Measurements from ENCODE around the gene TIMM23B.
A peak's percentile ranks its signal among the peaks of the same experiment; 100 is the strongest.
"Not testable (repeated sequence)": the region's sequence is repeated elsewhere in the genome, so short reads cannot be mapped to it uniquely, and the experiment has no call there.

TIMM23B gene, protein sequence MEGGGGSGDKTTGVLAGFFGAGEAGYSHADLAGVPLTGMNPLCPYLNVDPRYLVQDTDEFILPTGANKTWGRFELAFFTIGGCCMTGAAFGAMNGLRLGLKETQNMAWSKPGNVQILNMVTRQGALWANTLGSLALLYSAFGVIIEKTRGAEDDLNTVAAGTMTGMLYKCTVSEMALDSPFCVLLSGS

DNA sequence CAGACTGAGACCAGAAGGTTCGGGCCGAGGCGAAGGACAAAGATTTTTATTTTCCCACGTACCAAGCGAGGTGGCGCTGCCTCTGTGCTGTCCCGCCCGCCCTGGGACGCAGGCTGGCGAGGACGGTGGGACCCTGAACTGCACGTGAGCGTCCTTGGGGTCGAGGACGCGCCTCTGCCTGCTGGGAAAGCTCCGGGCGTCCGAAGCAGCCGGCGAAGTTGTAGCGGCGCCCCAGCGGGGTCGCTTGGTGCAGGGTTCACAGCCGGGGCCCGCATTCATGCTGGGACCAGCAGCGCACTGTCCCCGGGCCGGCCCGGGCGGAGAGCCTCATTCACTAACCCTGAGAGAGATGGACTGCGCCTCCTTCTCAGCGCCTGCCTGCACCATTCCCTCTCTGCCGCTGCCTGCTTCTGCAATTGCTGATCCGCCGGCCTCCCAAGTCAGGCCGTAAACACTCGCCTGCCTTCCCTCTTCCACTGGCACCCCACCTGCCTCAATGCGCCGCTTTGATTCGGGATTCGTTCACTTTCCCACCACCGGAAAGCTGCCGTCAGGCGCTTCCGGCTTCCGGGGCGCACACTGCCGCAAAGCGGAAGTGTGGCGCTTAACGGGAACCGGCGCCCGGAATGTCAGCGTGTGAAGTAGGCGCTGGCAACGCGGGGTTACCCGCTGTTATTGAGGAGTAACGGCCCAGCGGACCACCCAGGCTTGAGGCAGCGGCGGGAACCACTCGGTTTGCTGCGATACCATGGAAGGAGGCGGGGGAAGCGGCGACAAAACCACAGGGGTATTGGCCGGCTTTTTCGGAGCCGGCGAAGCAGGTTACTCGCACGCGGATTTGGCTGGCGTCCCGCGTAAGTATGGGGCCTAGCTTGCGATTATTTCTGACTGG is at the start of gene TIMM23B, which contains the start of gene PARG:
Gene TIMM23B, plus strand, starts transcription at position 607 of the 892 bp plus-strand sequence. Its CDS starts 142 bp downstream, at position 749.
Gene PARG, minus strand, starts transcription at position 581 of the 892 bp plus-strand sequence. Its CDS starts 302 bp downstream, at position 279.
- peak; percentile 49 for DNase-seq

DNA sequence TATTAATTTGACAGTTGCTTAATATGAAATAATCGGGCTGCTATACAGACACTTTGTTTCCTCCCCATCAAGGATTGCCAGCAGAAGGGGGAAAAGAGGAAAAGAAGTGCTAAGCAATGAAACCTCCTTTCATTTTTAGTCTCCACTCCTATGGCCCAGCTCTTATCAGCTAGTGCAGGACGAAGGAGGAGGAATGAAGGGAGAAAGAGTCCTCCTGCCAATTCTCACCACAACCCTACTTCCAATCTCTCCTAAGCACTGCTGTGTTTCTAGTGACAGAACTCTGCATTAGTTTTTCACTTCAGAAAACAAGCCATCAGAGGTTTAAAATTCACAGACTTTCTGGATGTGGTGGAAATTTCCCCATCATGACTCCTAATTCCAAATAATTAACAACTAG is 41.9 kb upstream of the TIMM23B start:
- DNase-seq, result not testable (repeated sequence)

DNA sequence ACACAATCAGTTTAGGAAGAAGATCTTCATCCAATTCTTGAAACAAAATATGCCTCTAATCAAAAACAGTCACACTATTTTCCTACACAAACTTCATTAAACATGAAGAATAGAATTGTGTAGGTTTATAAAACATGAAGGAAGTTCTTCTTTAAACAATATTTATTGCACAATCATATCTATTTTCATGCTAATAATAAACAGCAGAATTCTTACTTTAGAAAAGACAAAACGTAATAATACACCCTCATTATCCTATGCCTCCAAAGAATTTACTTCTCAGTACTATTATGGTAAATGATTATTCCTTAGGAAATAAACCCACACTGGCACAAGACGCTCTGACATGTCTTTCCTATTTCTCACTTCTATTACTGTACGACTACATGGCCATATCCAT is 41.4 kb upstream of the TIMM23B start:
- not testable (repeated sequence) for DNase-seq

DNA sequence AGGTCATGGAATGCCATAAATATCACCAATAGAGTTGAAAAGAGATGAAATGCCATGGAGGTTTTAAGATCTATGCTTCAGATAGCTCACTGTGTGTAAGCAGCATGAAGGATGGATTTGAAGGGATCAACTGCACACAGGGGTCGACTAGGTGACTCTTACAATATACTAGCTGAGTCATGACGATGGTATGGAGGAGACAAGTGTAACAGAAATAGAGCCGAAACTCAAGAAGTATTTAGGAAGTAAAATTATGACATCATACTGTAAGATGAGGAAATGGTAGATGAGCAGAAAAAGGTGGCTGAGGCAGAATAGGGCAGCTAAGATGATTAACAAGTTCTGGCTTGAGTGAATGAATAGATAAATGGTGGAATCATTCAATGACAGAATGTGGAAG is 38.0 kb upstream of the TIMM23B start:
- not testable (repeated sequence) for DNase-seq

DNA sequence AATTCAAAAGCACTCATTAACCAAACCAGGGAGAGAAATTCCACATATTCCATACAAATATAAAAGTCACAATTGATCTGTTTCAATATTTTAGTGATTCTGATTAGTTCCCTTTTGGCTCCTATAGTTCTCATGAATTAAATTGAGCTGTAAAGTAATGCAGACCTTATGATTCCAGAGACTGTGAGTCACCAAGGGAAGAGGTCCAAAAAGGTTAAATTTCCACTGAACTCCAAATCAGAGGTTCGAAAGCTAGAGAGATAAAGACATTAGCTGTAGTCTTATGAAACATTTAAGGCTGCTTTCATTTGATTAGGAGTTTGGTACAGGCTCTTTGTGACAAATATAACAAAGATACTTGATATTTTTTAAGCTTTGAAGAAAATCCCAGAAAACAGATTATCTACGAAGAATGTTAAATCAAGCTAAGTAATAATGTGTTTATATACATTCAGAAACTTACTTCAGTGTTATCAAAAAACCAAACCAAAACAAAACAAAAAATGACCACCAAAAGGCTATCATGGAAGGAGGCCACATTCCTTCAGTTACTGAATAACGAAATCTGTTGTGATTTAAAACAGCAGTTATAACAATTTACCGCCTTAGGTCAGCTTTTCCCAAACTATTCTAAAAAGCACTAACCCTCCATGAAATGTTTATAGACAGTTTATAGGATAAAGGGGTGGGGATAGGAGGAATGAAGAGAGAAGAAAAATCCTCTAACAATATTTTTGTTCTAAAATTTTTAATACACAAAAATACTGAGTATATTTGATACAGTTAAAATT is 33.4 kb upstream of the TIMM23B start:
- DNase-seq, result not testable (repeated sequence)

DNA sequence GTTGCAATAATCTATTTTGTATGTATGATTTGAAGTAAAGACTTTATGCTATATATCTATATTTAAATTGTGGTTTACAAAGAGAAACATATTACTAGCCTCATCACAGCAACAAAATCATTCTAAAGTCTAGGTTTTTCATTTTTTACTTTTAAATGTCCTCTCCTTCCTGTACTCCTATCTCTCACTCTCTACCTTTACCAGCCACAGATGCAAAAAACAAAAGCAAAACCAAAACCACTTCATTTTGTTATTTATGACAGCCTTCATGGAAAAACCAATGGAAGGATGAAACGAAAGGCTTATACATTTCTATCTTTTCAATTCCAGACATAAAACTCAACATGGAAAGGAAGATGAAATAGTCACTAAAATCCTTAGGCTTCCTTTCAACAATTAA is 31.6 kb upstream of the TIMM23B start:
- DNase-seq, result not testable (repeated sequence)

DNA sequence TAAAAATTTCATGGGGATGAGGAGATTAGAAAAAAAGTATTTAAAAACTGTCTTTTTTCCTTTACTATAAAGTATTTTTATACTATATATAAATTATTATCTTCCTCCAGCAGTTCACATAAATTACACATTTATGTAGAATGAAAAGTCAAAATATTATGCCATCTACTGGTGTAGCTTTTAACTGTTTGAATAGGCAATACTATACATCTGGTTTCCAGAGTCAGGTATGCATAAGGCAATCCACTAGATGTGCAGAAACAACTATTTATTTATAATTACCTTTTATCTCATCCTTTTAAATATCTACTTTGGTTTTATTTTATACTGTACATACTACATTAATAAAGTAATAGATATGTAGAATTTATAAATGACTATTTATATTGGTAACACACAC is 25.4 kb upstream of the TIMM23B start:
- not testable (repeated sequence) for DNase-seq

DNA sequence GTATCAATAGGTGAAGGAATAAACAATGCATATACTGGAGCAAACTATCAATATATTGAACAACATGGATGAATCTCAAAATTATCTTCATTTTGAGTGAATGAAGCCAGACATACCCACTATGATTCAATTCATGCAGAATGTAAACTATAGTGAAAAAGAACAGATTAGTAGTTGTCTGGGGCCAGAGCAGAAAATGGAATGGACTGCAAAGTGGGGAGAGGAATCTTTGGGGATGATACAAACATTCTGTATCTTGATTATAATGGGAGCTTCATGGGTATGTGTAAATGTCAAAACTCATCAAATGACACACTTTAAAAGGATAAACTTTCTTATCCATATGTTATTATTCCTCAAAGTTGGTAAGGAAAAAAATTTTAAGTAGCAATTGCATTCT is 23.9 kb upstream of the TIMM23B start:
- not testable (repeated sequence) for DNase-seq

DNA sequence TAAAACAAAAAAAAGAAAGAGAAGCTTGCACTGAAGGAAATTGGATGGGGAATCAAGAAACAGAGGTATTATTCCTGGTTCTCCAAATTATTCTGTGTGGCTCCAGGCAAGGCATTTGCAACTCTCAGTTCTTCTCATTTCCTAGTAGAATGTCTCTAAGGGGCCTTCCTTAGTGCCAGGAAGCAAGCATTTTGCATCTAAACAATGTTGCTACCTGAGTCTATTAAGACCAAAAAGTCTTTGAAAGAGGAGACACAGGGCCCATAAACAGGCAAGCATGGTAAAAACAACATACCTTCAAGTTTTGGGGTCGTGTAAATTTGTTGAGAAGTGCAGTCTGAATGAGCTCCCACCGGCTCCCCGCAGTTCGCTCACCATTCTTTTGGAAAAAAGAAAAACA is 19.8 kb upstream of the TIMM23B start:
- not testable (repeated sequence) for DNase-seq

DNA sequence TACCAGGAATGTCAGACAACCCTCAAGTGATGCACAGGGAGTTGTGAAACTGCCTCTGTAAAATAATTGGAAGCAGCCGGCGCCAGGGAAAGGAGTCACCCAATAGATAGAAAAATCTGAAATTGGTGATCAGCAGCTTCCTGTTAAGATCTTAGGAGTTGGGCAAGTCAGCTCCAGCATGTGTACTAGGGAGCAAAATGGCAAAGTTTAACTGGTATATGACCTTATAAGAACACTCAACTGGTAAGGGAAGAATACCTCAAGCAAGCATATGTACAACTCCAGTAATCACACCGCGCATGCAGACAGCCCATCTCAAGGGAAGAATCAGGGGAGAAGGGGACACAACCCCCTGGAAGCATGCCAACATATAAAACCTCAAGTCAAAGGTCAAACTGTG is 18.3 kb upstream of the TIMM23B start:
- DNase-seq, result not testable (repeated sequence)

DNA sequence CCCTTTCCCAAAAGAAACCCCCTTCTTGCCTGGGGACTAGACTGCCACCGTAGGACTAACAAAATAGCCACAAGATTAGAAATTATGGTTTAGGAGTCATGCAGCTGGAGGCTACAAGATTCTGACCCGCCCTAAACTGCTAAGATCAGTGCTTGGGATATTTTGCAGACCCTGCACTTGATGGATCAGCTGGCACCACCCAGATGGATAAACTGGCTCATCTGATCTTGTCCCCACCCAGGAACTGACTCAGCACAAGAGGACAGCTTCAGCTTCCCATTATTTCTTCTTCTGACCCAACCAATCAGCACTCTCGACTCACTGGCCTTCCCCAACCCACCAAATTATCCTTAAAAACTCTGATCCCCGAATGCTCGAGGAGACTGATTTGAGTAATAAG is 10.6 kb upstream of the TIMM23B start:
- not testable (repeated sequence) for DNase-seq

DNA sequence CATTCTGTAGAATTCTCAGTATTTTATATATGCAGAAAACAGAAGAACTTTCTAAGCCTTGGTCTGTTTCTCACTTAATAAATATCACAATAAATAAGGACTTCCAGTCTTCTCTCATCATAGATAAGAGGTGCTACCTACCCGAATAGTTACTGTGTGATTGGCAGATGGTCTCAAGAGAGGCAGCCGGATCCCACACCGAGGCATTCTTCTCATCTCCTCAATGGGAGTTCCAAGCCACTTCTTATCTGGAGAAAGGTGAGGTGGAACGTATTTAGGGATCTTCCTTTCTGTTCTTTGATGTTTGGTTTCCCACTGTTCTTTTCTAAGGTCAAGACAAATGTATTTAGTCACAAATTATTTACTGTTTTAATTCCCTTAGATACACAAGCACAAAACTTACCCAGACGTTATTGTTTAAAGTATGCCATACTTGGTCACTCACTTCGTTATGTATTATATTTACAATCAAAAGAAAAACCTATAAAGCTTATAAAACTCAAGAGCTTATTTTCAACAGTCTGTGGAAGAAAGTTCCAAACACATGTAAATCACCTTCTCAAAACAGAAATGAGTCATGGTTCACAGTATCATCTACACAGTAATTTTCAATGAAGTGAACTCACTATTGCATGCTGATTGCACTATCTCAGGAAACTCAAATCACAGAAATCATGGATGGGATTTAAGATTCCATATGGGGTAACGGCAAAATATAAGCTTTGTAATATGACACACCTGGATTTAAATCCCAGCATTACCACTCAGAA is 9.7 kb upstream of the TIMM23B start:
- DNase-seq, result not testable (repeated sequence)

DNA sequence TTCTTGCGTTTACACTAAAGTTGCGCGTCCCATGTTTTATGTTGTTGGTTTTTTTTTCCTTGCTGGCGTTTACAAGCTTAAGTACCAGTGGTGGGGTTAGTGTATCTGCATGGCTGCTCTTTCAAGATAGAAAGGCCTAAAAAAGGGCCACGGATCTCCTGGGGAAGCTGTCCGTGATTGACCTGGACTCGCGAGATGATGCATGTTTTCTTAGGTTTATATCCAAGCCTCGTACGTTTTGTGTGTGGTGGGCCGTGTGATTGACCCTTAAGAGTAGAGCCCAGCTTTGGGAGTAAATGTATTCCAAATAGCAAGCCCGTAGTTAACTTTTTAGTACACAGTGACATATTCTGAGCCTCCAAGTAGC is 469 bp downstream of the TIMM23B start:
- peak; percentile 17 for DNase-seq

DNA sequence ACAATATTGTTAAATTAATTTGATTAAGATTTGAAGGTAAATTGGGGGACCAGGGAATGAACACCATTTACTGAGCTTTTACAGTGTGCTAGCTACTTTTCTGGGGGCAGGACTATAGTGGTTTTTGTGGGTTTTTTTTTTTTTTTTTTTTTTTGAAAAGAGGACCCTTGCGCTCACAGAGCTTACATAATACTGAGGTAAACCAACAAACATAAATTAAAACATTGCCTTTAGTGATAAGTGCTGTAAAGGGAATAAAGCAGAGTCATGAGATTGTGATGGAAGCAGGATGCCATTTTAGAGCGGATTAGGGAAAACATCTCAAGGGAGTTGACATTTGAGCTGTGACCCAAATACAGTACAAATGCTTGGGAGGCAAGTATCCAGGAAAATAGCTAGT is 1.8 kb downstream of the TIMM23B start:
- not testable (repeated sequence) for DNase-seq

DNA sequence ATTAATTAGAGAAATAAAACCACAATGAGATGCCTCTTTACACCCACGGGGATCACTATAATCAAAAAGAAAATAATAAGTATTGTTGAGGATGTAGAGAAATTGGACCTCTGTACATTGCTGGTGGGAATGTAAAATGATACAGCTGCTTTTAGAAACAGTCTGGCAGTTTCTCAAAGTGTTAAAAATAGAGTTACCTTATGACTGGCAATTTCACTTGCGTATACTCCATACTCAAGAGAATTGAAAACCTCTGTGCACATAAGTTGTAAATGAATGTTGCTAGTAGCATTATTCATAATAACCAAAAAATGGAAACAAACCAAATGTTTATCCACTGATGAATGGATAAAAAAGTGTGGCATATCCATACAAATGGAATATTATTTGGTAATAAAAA is 6.3 kb downstream of the TIMM23B start:
- not testable (repeated sequence) for DNase-seq

DNA sequence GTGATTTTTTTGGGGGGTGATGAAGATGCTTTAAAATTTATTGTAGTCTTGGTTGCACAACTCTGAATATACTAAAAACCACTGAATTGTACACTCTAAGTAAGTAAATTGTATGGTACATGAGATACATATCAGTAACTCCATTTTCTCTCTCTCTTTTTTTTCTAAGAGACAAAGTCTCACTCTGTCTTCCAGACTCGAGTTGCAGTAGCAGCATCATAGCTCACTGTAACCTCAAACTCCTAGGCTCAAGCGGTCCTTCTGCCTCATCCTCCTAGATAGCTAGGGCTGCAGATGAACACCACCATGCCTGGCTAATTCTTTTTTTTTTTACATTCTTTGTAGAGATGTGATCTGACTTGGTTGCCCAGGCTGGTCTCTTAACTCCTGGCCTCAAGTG is 6.9 kb downstream of the TIMM23B start:
- DNase-seq, result not testable (repeated sequence)

DNA sequence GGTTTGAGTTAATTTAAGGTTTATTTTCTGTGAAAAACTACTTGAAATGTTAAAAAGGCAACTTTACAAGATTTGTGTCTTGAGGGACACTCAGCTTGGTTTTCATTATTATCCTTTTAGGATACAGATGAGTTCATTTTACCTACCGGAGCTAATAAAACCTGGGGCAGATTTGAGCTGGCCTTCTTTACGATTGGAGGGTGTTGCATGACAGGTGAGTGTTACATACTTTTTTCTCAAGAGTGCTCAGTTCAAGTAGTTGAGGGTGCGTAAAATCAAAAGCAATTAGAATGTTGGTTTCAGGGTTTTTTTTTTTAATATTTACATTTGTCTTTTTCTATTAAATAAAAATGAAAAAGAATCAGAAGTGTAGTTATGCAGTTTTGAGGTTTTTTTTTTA is 10.2 kb downstream of the TIMM23B start:
- DNase-seq, result not testable (repeated sequence)

DNA sequence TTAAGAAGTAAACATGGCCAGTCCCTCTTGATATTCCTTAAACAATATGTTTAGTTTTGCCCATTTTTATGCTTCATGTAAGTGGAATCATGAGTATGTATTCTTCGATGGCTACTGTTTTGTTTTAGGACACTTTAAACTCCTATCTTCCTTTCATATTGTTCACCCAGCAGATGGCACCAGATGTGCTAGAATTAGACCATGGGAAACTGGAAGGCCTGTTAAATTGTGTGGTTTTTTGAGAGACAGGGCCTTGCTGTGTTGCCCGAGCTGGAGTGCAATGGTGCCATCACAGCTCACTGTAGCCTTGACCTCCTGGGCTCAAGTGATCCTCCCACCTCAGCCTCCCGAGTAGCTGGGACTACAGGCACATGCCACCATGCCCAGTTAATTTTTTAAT is 11.3 kb downstream of the TIMM23B start:
- not testable (repeated sequence) for DNase-seq

DNA sequence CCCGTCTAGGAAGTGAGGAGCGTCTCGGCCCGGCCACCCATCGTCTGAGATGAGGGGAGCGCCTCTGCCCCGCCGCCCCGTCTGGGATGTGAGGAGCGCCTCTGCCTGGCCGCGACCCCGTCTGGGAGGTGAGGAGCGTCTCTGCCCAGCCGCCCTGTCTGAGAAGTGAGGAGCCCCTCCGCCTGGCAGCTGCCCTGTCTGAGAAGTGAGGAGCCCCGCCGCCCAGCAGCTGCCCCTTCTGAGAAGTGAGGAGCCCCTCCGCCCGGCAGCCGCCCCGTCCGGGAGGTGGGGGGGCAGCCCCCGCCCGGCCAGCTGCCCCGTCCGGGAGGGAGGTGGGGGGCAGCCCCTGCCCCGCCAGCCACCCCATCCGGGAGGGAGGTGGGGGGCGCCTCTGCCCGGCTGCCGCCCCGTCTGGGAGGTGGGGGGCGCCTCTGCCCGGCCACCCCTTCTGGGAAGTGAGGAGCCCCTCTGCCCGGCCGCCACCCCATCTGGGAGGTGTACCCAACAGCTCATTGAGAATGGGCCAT is 28.5 kb downstream of the TIMM23B start:
- DNase-seq, result not testable (repeated sequence)

DNA sequence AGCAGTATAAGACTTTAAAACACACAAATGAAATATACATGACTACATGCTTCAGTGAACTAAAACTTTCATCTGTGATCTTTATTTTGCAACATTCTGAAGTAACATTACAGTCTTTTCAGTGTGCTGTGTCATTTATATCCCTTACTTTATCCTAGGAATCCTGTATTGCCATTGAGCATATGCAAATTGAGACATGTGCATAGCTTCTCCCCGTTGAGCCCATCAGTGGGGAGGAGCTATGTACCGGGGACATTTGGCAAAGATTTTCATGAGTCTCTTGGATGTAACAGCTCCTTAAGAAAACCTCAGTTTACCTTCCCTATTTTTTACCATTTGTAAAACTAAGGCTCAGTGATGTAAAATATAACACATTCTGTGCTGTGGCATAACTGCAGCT is 29.6 kb downstream of the TIMM23B start:
- not testable (repeated sequence) for DNase-seq

DNA sequence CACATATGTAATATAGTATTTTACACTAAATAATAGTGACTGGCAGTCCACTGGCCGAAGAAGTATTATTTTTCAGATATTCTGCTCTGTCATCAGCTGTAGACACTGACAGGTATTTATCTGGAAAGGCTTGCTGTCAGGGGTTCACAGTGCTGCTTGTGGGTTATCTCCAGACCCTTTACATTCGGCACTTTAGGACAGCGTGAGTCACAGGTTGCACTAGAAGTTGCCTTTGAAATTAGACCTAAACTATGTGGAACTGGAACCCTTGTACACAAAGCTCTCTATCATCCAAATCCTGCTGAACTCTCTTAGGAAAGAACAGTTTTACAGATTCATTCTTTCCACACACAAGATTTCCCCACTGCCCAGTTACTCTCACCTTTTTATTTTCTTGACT is 30.2 kb downstream of the TIMM23B start:
- not testable (repeated sequence) for DNase-seq

DNA sequence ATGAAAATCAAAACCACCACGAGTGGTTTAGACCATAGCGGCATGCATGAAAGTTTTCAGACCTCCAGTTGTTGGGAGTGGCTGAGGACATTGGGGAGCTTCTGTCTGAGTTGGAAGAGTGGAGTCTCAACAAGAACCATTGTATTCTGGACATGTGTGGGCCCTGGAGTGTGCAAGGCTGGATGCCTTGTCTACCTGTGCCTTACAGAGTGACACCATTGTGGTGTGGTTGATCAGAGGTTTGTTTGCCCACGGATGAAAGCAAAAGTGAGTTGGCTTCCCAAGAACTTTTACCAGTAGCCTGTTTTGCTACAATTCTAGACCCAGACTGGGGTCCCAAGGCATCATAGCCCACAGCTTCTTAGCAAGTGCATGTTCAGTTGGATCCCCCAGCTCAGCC is 35.9 kb downstream of the TIMM23B start:
- not testable (repeated sequence) for DNase-seq

Data from kidney glomerular epithelial cell (primary cell).